GM23338 (cell line): ENCODE results near the gene TSPAN4. TPM values are rescaled to one million over a fixed set of nuclear protein-coding genes. Genes with fewer than 3 reads are reported as not detected.

Experiments
- ATAC-seq: fragments of 200-7000 bp; cut with Tn5 transposase; 3 replicates; pipeline ENCODE4 v1.9.1; 2020
- DNase-seq: peaks from one replicate; pipeline ENCODE4 v3.0.0-alpha.2; 2015; ENCODE audit warnings: low spot score
- H2AFZ ChIP-seq: fragments of 200-600 bp; sonication (generic); 2 replicates; pipeline ENCODE4 v1.8.0; 2016; ENCODE audit warnings: antibody characterized with exemption, mild to moderate bottlenecking, moderate library complexity
- H3F3A ChIP-seq: fragments of 200-600 bp; sonication (generic); replicated peaks from 2 replicates; pipeline ENCODE4 v1.8.0; 2017; ENCODE audit warnings: antibody characterized with exemption, mixed run types, low read depth
- H3K27ac ChIP-seq: fragments of 200-600 bp; sonication (generic); 2 replicates; pipeline ENCODE4 v1.6.1; 2016; ENCODE audit warnings: low read depth
- H3K27me3 ChIP-seq: fragments of 200-600 bp; sonication (generic); 2 replicates; pipeline ENCODE4 v1.8.0; 2016; ENCODE audit warnings: mild to moderate bottlenecking, mixed run types, moderate library complexity; ENCODE audit not compliant: insufficient read depth
- H3K36me3 ChIP-seq: fragments of 200-600 bp; sonication (generic); 2 replicates; pipeline ENCODE4 v1.8.0; 2016; ENCODE audit warnings: mild to moderate bottlenecking; ENCODE audit not compliant: insufficient read depth
- H3K4me1 ChIP-seq: fragments of 200-600 bp; sonication (generic); 2 replicates; pipeline ENCODE4 v1.8.0; 2016; ENCODE audit warnings: mild to moderate bottlenecking, moderate library complexity; ENCODE audit not compliant: insufficient read depth
- H3K4me2 ChIP-seq: fragments of 200-600 bp; sonication (generic); 2 replicates; pipeline ENCODE4 v1.7.1; 2017; ENCODE audit warnings: mixed run types
- H3K4me3 ChIP-seq: fragments of 200-600 bp; sonication (generic); 2 replicates; pipeline ENCODE4 v1.6.1; 2016; ENCODE audit warnings: mixed run types
- H3K79me2 ChIP-seq: fragments of 200-600 bp; sonication (generic); replicated peaks from 2 replicates; pipeline ENCODE4 v1.8.0; 2017; ENCODE audit warnings: mild to moderate bottlenecking; ENCODE audit not compliant: insufficient read depth
- H3K9me2 ChIP-seq: fragments of 200-600 bp; sonication (generic); 2 replicates; pipeline ENCODE4 v1.8.0; 2017; ENCODE audit not compliant: insufficient read depth
- H4K20me1 ChIP-seq: fragments of 200-600 bp; sonication (generic); replicated peaks from 2 replicates; pipeline ENCODE4 v1.8.0; 2017; ENCODE audit warnings: mild to moderate bottlenecking; ENCODE audit not compliant: insufficient read depth
- H3K27ac Mint-ChIP-seq: 2 replicates; pipeline ENCODE4 v1.8.0; 2020; ENCODE audit warnings: inconsistent platforms, mild to moderate bottlenecking, moderate library complexity, mixed read lengths
- H3K27me3 Mint-ChIP-seq: 3 replicates; pipeline ENCODE4 v1.8.0; 2022; ENCODE audit warnings: low read depth, mild to moderate bottlenecking, moderate library complexity, mixed read lengths, inconsistent platforms; ENCODE audit not compliant: insufficient read depth, poor library complexity
- H3K36me3 Mint-ChIP-seq: 3 replicates; pipeline ENCODE4 v1.8.0; 2021; ENCODE audit warnings: low read depth, mild to moderate bottlenecking, inconsistent platforms, moderate library complexity, mixed read lengths
- H3K4me1 Mint-ChIP-seq: 3 replicates; pipeline ENCODE4 v1.8.0; 2020; ENCODE audit warnings: mild to moderate bottlenecking, inconsistent platforms, mixed read lengths
- H3K4me3 Mint-ChIP-seq: 3 replicates; pipeline ENCODE4 v1.8.0; 2021; ENCODE audit warnings: moderate library complexity, mild to moderate bottlenecking, inconsistent platforms, mixed read lengths
- H3K9me3 Mint-ChIP-seq: 3 replicates; pipeline ENCODE4 v1.8.0; 2020; ENCODE audit warnings: moderate library complexity, mild to moderate bottlenecking, inconsistent platforms, mixed read lengths
- CREB1 ChIP-seq: fragments of 250-450 bp; sonication (Bioruptor Pico); IDR thresholded peaks from 2 replicates; pipeline ENCODE4 v1.5.0; 2020; ENCODE audit warnings: low read depth, mild to moderate bottlenecking, moderate library complexity
- CTCF ChIP-seq, 2 experiments: fragments of 200-600 bp in 1 of 2; sonication (generic) in 1 of 2; conservative IDR thresholded peaks; 2 replicates each; pipeline versions ENCODE4 v1.5.1 to v1.6.1; 2016 to 2017; ENCODE audit warnings: antibody characterized with exemption in 2 of 2, low read depth in 2 of 2, mild to moderate bottlenecking in 2 of 2, moderate library complexity in 1 of 2
- EZH2phosphoT487 ChIP-seq: fragments of 200-600 bp; sonication (generic); IDR thresholded peaks from one replicate; pipeline ENCODE4 v1.8.1; 2018; ENCODE audit warnings: antibody characterized with exemption; ENCODE audit not compliant: unreplicated experiment
- JUNB ChIP-seq: IDR thresholded peaks from one replicate; pipeline ENCODE4 v1.6.1; 2016; ENCODE audit warnings: antibody characterized with exemption; ENCODE audit not compliant: unreplicated experiment
- NANOG ChIP-seq: IDR thresholded peaks from 2 replicates; pipeline ENCODE4 v1.6.1; 2016; ENCODE audit warnings: antibody characterized with exemption, borderline replicate concordance
- POLR2AphosphoS5 ChIP-seq: IDR thresholded peaks from 2 replicates; pipeline ENCODE4 v1.6.1; 2016; ENCODE audit warnings: antibody characterized with exemption, low read depth
- ZNF114 ChIP-seq: fragments of 250-450 bp; sonication (Bioruptor Pico); IDR thresholded peaks from 2 replicates; pipeline ENCODE4 v1.5.0; 2020; ENCODE audit warnings: mild to moderate bottlenecking, moderate library complexity
- ZNF462 ChIP-seq: fragments of 250-450 bp; sonication (Bioruptor Pico); IDR thresholded peaks from 2 replicates; pipeline ENCODE4 v1.5.0; 2020; ENCODE audit warnings: mild to moderate bottlenecking, moderate library complexity
- polyA plus RNA-seq: library from polyadenylated mRNA; unstranded; fragments of >200 nt; fragmentation: Nextera tagmentation; extraction: Ambion mirVana; gene quantifications from 2 replicates; pipeline ENCODE4 v1.2.1, GENCODE V29; 2016
- total RNA-seq: library from RNA; depleted of rRNA; stranded (reverse); fragments of >200 nt; shearing (Covaris generic); gene quantifications from 2 replicates; pipeline ENCODE4 v1.2.3, GENCODE V29; 2014

The TSPAN4 gene
- total and polyA plus RNA-seq, 2 experiments from 2014 or later, result 76.8 to 150 TPM

- TF ChIP-seq CREB1 (CRISPR knock-in tag) (no peak), CTCF (conservative IDR thresholded peaks at IDR 0.05; ENCODE audit: low read depth in 2 of 2) (no peak), ZNF114 (CRISPR knock-in tag) (no peak), POLR2AphosphoS5 (no peak)
Measured at GRCh38 chr11:801097-801780, 41.4 kb upstream of the TSPAN4 start (continued).

GRCh38 chr11:802018-802617 is 40.5 kb upstream of the TSPAN4 start:
- no peak for DNase-seq
- no peak overlapping the region for H3K27ac Mint-ChIP-seq

GRCh38 chr11:802693-803466 is 39.8 kb upstream of the TSPAN4 start:
- no peak for ATAC-seq
- no peaks in the 10 kb centered on the region for H3K9me2 ChIP-seq
- peaks cover 6% of the 10 kb centered on the region for H3K79me2 ChIP-seq
- no peak overlapping the region for H3K4me2 ChIP-seq
- H3K4me3 Mint-ChIP-seq, result no peak overlapping the region
- H3K4me1 ChIP-seq, result peaks cover 7% of the 10 kb centered on the region; the same call in 1 of the 2 replicates
- peaks cover 5% of the 10 kb centered on the region; the same call in 2 of the 3 replicates for H3K4me1 Mint-ChIP-seq
- H2AFZ ChIP-seq, result no peak overlapping the region
- no peaks in the 10 kb centered on the region for H3K36me3 ChIP-seq
- H3K9me3 Mint-ChIP-seq, result no peaks in the 10 kb centered on the region
- peaks cover 2% of the 10 kb centered on the region; the same call in 1 of the 3 replicates for H3K36me3 Mint-ChIP-seq
- H3K4me3 ChIP-seq, result no peak overlapping the region
- no peak for DNase-seq
- peaks cover 13% of the 10 kb centered on the region for H3K27me3 Mint-ChIP-seq
- peaks cover 22% of the 10 kb centered on the region; the same call in 1 of the 2 replicates for H3F3A ChIP-seq
- H3K27me3 ChIP-seq, result no peaks in the 10 kb centered on the region
- no peak overlapping the region for H3K27ac ChIP-seq
- no peaks in the 10 kb centered on the region for H4K20me1 ChIP-seq
- H3K27ac Mint-ChIP-seq, result no peak overlapping the region
- TF ChIP-seq EZH2phosphoT487 (no peak), ZNF462 (CRISPR knock-in tag) (no peak), POLR2AphosphoS5 (no peak), CREB1 (CRISPR knock-in tag) (no peak), ZNF114 (CRISPR knock-in tag) (no peak)

More at GRCh38 chr11:802018-802617, 40.5 kb upstream of the TSPAN4 start:
- no peak for ATAC-seq
- no peak overlapping the region for H3K27ac ChIP-seq
- no peak overlapping the region for H3K4me3 ChIP-seq
- TF ChIP-seq JUNB (no peak), NANOG (no peak), CREB1 (CRISPR knock-in tag) (no peak)
- peaks cover 3% of the 10 kb centered on the region; the same call in 1 of the 3 replicates for H3K4me1 Mint-ChIP-seq
- H3K9me2 ChIP-seq, result no peaks in the 10 kb centered on the region
- no peaks in the 10 kb centered on the region for H3K9me3 Mint-ChIP-seq
- no peak overlapping the region for H2AFZ ChIP-seq
- peaks cover 11% of the 10 kb centered on the region for H3K27me3 Mint-ChIP-seq
- peaks cover 7% of the 10 kb centered on the region; the same call in 1 of the 2 replicates for H3K4me1 ChIP-seq
- no peak overlapping the region for H3K4me2 ChIP-seq
- H4K20me1 ChIP-seq, result no peaks in the 10 kb centered on the region
- H3K36me3 Mint-ChIP-seq, result peaks cover 2% of the 10 kb centered on the region; the same call in 1 of the 3 replicates
- peaks cover 25% of the 10 kb centered on the region; the same call in 1 of the 2 replicates for H3F3A ChIP-seq
- no peaks in the 10 kb centered on the region for H3K27me3 ChIP-seq
- no peaks in the 10 kb centered on the region for H3K36me3 ChIP-seq
- H3K4me3 Mint-ChIP-seq, result no peak overlapping the region
- no peaks in the 10 kb centered on the region for H3K79me2 ChIP-seq
